HG03342 (cell line): ENCODE results near the gene TELO2.
A peak's percentile ranks its signal among the peaks of the same experiment; 100 is the strongest.

Experiments used
- ATAC-seq: cut with Tn5 transposase; IDR thresholded peaks from one replicate; pipeline ENCODE4 v1.9.1; 2021; ENCODE audit warnings: mild to moderate bottlenecking, moderate library complexity; ENCODE audit not compliant: unreplicated experiment

The TELO2 gene

GRCh38 chr16:1492923-1493745 lies at the start of gene TELO2:
Gene TELO2, plus strand, starts transcription at chr16:1493360. Its CDS starts 922 bp downstream, at chr16:1494282.
- peak; percentile 68 for ATAC-seq

- ATAC-seq = no peak
These were observed 49.7 kb upstream of the TELO2 start for GRCh38 chr16:1443403-1443973.

GRCh38 chr16:1443980-1444729 lies 49.0 kb upstream of the TELO2 start, which contains the start of gene CCDC154:
Gene CCDC154, minus strand, starts transcription at chr16:1444556. Its CDS starts 234 bp downstream, at chr16:1444322.
- ATAC-seq = no peak

- no peak for ATAC-seq
These were observed 48.2 kb upstream of the TELO2 start for GRCh38 chr16:1444730-1445517.

- ATAC-seq = no peak
These were observed 47.5 kb upstream of the TELO2 start for GRCh38 chr16:1445518-1446203.

DNA sequence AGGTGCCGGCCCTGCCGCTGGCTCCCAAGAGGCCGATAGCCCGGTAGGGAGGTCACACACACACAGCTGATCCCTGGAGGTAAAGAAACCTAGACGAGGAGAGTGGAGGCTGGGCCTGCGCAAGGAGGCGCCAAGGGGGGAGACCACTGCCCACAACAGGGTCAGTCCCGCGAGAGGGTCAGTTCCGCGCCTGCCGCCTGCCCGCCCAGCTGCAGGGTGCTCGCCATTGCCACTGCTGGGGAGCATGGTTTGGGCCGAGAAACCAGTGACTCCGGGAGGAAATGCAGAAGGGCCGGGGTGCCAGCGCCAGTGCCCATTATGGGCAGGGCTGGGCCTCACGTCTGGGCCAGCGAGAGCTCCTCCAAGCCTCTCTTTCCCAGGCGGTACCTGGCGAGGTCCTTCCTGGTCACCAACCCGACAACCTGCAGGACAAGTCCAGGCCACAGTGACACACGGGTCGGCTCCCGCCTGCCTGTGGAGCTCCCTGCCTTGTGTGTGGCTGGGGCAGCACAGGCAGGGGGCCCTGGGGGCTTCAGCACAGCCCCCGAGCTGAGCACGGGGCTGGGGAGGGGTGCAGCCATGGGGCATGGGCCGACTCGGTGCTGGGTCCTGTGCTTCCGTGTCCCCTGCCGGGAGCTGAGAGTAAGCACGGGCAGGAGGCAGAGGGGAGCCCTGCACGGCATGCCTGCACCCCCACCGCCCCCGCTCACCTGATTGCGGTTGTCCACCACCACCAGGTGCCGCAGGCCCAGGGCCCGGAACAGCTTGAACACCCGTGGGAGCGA lies 46.7 kb upstream of the TELO2 start:
- ATAC-seq = no peak

GRCh38 chr16:1447965-1448364 lies 45.2 kb upstream of the TELO2 start:
- no peak for ATAC-seq

DNA sequence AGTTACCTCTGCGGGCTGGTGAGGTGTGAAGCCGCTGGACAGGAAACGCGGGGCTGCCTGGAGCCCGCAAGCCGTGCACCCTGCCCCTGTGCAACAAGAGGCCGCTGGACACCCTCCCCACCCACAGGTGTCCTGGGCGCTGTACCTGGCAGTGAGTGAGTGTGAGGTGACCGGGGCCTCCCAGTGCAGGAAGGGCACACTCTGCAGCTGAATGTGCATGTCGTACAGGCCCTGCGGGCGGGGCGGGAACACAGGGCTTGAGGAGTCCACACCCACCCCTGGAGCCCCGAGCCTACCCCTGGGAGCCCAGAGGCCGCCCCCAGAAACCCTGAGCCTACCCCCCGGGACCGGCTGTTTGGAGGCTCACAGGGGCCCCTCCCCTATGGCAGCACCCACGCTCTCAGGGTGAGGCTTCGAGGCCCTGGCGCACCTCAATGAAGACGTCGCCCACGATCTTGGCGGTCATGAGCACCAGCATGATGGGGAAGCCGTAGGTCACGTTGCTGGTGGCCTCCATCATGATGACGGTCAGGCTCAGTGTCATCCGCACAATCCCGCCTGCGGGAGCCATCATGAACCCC lies 44.5 kb upstream of the TELO2 start:
- ATAC-seq = no peak

- ATAC-seq = no peak
These were observed 43.9 kb upstream of the TELO2 start for GRCh38 chr16:1449201-1449788.

- ATAC-seq = no peak
These were observed 42.9 kb upstream of the TELO2 start for GRCh38 chr16:1450218-1450617.

DNA sequence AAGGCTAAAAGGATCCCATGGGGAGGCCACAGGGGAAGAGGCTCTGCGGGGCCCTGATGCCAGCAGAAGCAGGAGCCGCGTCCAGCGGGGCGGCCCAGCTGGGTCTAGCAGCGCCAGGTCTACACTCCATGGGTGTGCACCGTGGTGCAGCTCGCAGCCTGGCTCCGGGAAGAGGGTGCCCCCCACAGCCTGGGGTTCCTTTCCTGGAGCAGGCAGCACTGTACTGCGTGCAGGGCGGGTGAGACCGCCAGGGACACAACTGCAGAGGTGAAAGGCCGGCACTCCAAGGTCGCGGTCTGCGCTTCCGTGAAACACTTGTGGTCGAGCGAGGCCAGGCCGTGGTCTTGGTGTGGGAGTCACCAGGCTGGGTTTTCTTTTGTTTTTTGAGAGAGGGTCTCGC lies 42.3 kb upstream of the TELO2 start:
- no peak for ATAC-seq

- no peak for ATAC-seq
These were observed 41.3 kb upstream of the TELO2 start for GRCh38 chr16:1451702-1452392.

- no peak for ATAC-seq
These were observed 40.6 kb upstream of the TELO2 start for GRCh38 chr16:1452530-1452929.

GRCh38 chr16:1453316-1453715 lies 39.8 kb upstream of the TELO2 start:
- no peak for ATAC-seq

DNA sequence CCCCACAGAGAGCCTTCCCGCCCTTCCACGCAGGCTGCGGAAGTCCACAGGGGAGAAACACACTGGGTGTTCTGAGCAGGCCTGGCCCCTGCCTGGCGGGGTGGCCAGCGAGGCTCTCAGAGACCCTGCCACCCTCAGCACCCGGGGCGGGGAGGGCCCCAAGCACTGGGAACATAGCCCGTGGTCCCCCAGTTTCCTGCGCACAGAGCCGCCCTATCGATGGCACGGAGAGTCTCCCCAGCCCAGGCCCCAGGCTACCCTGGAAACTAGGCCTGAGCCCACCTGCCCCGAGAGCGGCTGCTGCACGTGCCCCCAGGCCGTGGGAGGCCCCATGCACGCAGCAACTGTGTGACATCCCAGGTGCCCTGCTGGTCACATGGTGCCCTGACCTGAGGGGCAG lies 38.6 kb upstream of the TELO2 start:
- no peak for ATAC-seq

DNA sequence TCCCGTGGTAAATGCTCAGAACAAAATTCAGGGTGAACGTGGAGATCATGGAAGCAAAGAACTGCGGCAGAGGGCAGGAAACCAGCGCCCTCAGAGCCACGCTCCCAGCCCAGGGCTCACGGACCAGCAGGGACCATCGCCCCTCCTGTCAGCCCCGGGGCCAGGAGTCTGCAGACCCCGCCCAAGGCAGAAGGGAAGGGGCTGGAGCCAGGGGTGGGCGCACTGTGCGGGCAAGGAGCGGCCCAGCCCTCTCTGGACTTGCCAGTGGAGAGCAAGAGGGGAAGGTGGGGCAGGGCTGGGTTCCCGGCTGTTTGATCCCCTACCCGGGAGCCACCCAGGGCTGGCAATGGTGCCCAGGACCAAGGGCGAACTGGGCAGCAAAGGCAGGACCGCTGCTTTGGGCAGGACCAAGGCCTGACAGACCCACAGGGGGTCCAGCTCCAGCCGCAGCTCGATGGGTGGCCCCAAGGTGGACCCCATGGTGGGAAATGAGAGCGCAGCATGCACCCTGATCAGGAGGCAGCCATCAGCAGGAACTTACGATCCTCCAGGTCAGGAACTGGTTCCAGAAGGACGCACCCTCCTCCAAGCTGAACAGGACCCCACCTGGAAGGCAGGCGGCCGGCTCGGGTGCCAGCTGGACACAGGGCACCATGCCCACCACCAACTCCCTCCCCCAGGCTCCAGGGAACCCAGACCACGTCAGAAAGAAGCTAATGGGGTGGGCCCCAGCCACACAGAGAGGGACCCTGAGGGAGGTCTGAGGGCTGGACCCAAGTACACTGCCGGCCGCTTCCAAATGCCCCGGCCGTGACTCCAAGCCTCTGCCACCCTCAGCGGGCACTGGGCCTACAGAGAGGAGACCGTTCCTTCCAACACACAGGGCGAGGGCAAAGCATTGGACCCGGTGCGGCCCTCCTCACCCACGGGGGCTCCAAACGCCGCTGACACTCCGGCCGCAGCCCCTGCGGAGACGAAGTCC lies 37.7 kb upstream of the TELO2 start:
- ATAC-seq = no peak

GRCh38 chr16:1456951-1457350 lies 36.2 kb upstream of the TELO2 start:
- ATAC-seq = no peak
